HepG2 (cell line): Measurements from ENCODE around the gene TPP2. TPM values are rescaled to one million over a fixed set of nuclear protein-coding genes. Genes with fewer than 3 reads are reported as not detected.

Experiments
- CREB3 ChIP-seq: sonication (generic); formaldehyde crosslinking; IDR thresholded peaks from 2 replicates; pipeline ENCODE4 v1.5.0; 2020; ENCODE audit warnings: missing genetic modification reagents
- KLF12 ChIP-seq: sonication (generic); formaldehyde crosslinking; IDR thresholded peaks from 2 replicates; pipeline ENCODE4 v1.4.0; 2020; ENCODE audit warnings: missing genetic modification reagents, borderline replicate concordance
- PATZ1 ChIP-seq: sonication (generic); formaldehyde crosslinking; IDR thresholded peaks from 2 replicates; pipeline ENCODE4 v1.4.0; 2020; ENCODE audit warnings: missing genetic modification reagents
- PHF8 ChIP-seq: sonication (generic); formaldehyde crosslinking; IDR thresholded peaks from 2 replicates; pipeline ENCODE4 v1.5.0; 2020; ENCODE audit warnings: missing genetic modification reagents
- RERE ChIP-seq: IDR thresholded peaks from 2 replicates; pipeline ENCODE4 v1.6.1; 2016; ENCODE audit warnings: low read depth, missing genetic modification reagents, missing compliant biosample characterization
- SRSF4 ChIP-seq: fragments of 200-400 bp; formaldehyde crosslinking; IDR thresholded peaks from one replicate; pipeline ENCODE4 v1.6.1; 2018; ENCODE audit warnings: mild to moderate bottlenecking, low read depth, low read length, moderate library complexity; ENCODE audit not compliant: poor library complexity, severe bottlenecking
- TFDP1 ChIP-seq: IDR thresholded peaks from 2 replicates; pipeline ENCODE4 v1.6.1; 2016; ENCODE audit warnings: missing compliant biosample characterization, missing genetic modification reagents, borderline replicate concordance
- ZNF207 ChIP-seq: fragments of 450-650 bp; IDR thresholded peaks from 2 replicates; pipeline ENCODE4 v1.6.1; 2016; ENCODE audit warnings: antibody characterized with exemption, borderline replicate concordance
- ZNF343 ChIP-seq: sonication (generic); formaldehyde crosslinking; IDR thresholded peaks from 2 replicates; pipeline ENCODE4 v1.4.0; 2020; ENCODE audit warnings: mild to moderate bottlenecking, missing genetic modification reagents
- ZNF543 ChIP-seq: sonication (generic); formaldehyde crosslinking; IDR thresholded peaks from 2 replicates; pipeline ENCODE4 v1.4.0; 2020; ENCODE audit warnings: mild to moderate bottlenecking, missing genetic modification reagents
- polyA plus RNA-seq, 8 experiments: library from polyadenylated mRNA; depleted of rRNA in 3 of 8; stranded (reverse) in 7 of 8; unstranded in 1 of 8; fragments of >200 nt; fragmentation: Illumina TruSeq in 4 of 8; extraction: Trizol in 4 of 8; gene quantifications; 2 replicates each; pipeline versions ENCODE4 v1.2.1 to v1.2.3, GENCODE V29; 2011 to 2016; ENCODE audit warnings: low read depth in 4 of 8, missing spikeins in 1 of 8, mixed read lengths in 1 of 8; ENCODE audit not compliant: insufficient read depth in 1 of 8
- total RNA-seq, 5 experiments: library from RNA; depleted of rRNA; stranded (reverse); fragments of >200 nt; fragmentation: Illumina TruSeq; extraction: Trizol; gene quantifications; 2 replicates each; pipeline ENCODE4 v1.2.3, GENCODE V29; 2016; ENCODE audit warnings: low read depth in 1 of 5
- TF ChIP-seq, protein P1 (sequence below), 2 experiments: sonication (generic) in 1 of 2; formaldehyde crosslinking in 1 of 2; IDR thresholded peaks; 2 replicates each; pipeline versions ENCODE4 v1.4.0 to v1.6.1; 2016 to 2020; ENCODE audit warnings: borderline replicate concordance in 1 of 2, low read depth in 1 of 2, mild to moderate bottlenecking in 1 of 2, missing genetic modification reagents in 1 of 2

TPP2 gene
- total and polyA plus RNA-seq, 2 of the 13 experiments (the other 11 are each of a cell fraction or from before 2014, with no cell fraction given), result 16.4 to 52.1 TPM

- TF ChIP-seq ZNF543 (0 out of 2 replicates have a peak, but pooled peaks have one; percentile 31), ZNF343 (CRISPR knock-in tag) (0 out of 2 replicates have a peak, but pooled peaks have one; percentile 17), ZNF207 (no peak), PHF8 (CRISPR knock-in tag) (peak; percentile 49; the same call in 1 of the 2 replicates), KLF12 (CRISPR knock-in tag) (peak; percentile 23; the same call in 1 of the 2 replicates), RERE (CRISPR knock-in tag) (no peak), TFDP1 (CRISPR knock-in tag) (no peak), SRSF4 (no peak), CREB3 (CRISPR knock-in tag) (0 out of 2 replicates have a peak, but pooled peaks have one; percentile 62), PATZ1 (CRISPR knock-in tag) (no peak)
- TF ChIP-seq, protein P1, sequence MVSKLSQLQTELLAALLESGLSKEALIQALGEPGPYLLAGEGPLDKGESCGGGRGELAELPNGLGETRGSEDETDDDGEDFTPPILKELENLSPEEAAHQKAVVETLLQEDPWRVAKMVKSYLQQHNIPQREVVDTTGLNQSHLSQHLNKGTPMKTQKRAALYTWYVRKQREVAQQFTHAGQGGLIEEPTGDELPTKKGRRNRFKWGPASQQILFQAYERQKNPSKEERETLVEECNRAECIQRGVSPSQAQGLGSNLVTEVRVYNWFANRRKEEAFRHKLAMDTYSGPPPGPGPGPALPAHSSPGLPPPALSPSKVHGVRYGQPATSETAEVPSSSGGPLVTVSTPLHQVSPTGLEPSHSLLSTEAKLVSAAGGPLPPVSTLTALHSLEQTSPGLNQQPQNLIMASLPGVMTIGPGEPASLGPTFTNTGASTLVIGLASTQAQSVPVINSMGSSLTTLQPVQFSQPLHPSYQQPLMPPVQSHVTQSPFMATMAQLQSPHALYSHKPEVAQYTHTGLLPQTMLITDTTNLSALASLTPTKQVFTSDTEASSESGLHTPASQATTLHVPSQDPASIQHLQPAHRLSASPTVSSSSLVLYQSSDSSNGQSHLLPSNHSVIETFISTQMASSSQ (IDR thresholded peaks at IDR 0.05; ENCODE audit: low read depth), result no peak
- TF ChIP-seq, protein P1 (CRISPR knock-in tag; IDR thresholded peaks at IDR 0.05; ENCODE audit: borderline replicate concordance), result no peak
- TF ChIP-seq, all 625 proteins: peak for 71
Measured at GRCh38 chr13:102597029-102597961, 509 bp downstream of the TPP2 start (continued).
